WTC11 (cell line): Measurements from ENCODE around the gene MRPL14.

Source experiments
- ARID4B ChIP-seq: sonication (generic); formaldehyde crosslinking; IDR thresholded peaks from 2 replicates; pipeline ENCODE4 v1.8.0; 2023; ENCODE audit warnings: missing genetic modification reagents, mild to moderate bottlenecking, borderline replicate concordance
- ATF1 ChIP-seq: sonication (generic); formaldehyde crosslinking; IDR thresholded peaks from 2 replicates; pipeline ENCODE4 v1.8.1; 2023; ENCODE audit warnings: mild to moderate bottlenecking, moderate library complexity, missing genetic modification reagents
- CREM ChIP-seq: sonication (generic); formaldehyde crosslinking; IDR thresholded peaks from 2 replicates; pipeline ENCODE4 v1.8.1; 2022; ENCODE audit warnings: mild to moderate bottlenecking, missing genetic modification reagents, moderate library complexity
- CTCF ChIP-seq: fragments of 200-600 bp; IDR thresholded peaks from 2 replicates; pipeline ENCODE4 v1.8.0; 2022; ENCODE audit warnings: antibody characterized with exemption
- ELF4 ChIP-seq: sonication (generic); formaldehyde crosslinking; IDR thresholded peaks from 2 replicates; pipeline ENCODE4 v1.8.1; 2022; ENCODE audit warnings: low read depth, mild to moderate bottlenecking, moderate library complexity, missing genetic modification reagents
- MAX ChIP-seq: sonication (generic); formaldehyde crosslinking; IDR thresholded peaks from 2 replicates; pipeline ENCODE4 v1.8.0; 2022; ENCODE audit warnings: mild to moderate bottlenecking, missing genetic modification reagents
- PREB ChIP-seq: sonication (generic); formaldehyde crosslinking; IDR thresholded peaks from 2 replicates; pipeline ENCODE4 v1.8.1; 2022; ENCODE audit warnings: mild to moderate bottlenecking, missing genetic modification reagents, moderate library complexity, borderline replicate concordance
- PRRX2 ChIP-seq: fragments of 250-450 bp; sonication (Bioruptor Pico); IDR thresholded peaks from 2 replicates; pipeline ENCODE4 v1.8.0; 2021; ENCODE audit warnings: mild to moderate bottlenecking
- STAT6 ChIP-seq: sonication (generic); formaldehyde crosslinking; conservative IDR thresholded peaks from 2 replicates; pipeline ENCODE4 v1.8.1; 2023; ENCODE audit warnings: mild to moderate bottlenecking, low read depth, missing genetic modification reagents, moderate library complexity
- TCF7 ChIP-seq: sonication (generic); formaldehyde crosslinking; IDR thresholded peaks from 2 replicates; pipeline ENCODE4 v1.8.0; 2022; ENCODE audit warnings: mild to moderate bottlenecking, low read depth, missing genetic modification reagents, moderate library complexity
- ZNF263 ChIP-seq: sonication (generic); formaldehyde crosslinking; IDR thresholded peaks from 2 replicates; pipeline ENCODE4 v1.8.1; 2022; ENCODE audit warnings: low read depth, mild to moderate bottlenecking, moderate library complexity, missing genetic modification reagents
- ZNF671 ChIP-seq: fragments of 250-450 bp; sonication (Bioruptor Pico); IDR thresholded peaks from 2 replicates; pipeline ENCODE4 v1.8.0; 2021; ENCODE audit warnings: mild to moderate bottlenecking

GRCh38 chr6:44094403-44095242 is 32.6 kb downstream of the MRPL14 start:
- TF ChIP-seq CTCF: no peak
- TF ChIP-seq ATF1 (CRISPR knock-in tag): no peak
- TF ChIP-seq PRRX2 (CRISPR knock-in tag): no peak
- no peak for TF ChIP-seq ZNF671 (CRISPR knock-in tag)
- TF ChIP-seq CREM (CRISPR knock-in tag): no peak
- TF ChIP-seq ZNF263 (CRISPR knock-in tag): no peak
- TF ChIP-seq PREB (CRISPR knock-in tag): no peak
- no peak for TF ChIP-seq ELF4
- no peak for TF ChIP-seq MAX (CRISPR knock-in tag)
- no peak for TF ChIP-seq STAT6
- TF ChIP-seq TCF7 (CRISPR knock-in tag): no peak
- no peak for TF ChIP-seq ARID4B
